Progenitor cell of endocrine pancreas (in vitro differentiated cells): ENCODE measurements around the gene MIR17HG. TPM values are rescaled to one million over a fixed set of nuclear protein-coding genes. Genes with fewer than 3 reads are reported as not detected.

ENCODE experiments used
- DNase-seq: peaks from one replicate; pipeline ENCODE4 v3.0.0; 2021; ENCODE audit warnings: low spot score; ENCODE audit not compliant: unreplicated experiment
- H3K27ac Mint-ChIP-seq: 2 replicates; pipeline ENCODE4 v1.8.0; 2021; ENCODE audit warnings: mild to moderate bottlenecking, moderate library complexity, mixed read lengths
- H3K27me3 Mint-ChIP-seq: 2 replicates; pipeline ENCODE4 v1.8.0; 2021; ENCODE audit warnings: mixed read lengths
- H3K36me3 Mint-ChIP-seq: 2 replicates; pipeline ENCODE4 v1.8.0; 2022; ENCODE audit warnings: mixed read lengths; ENCODE audit not compliant: insufficient read depth
- H3K4me1 Mint-ChIP-seq: 2 replicates; pipeline ENCODE4 v1.8.0; 2021; ENCODE audit warnings: low read depth, mixed read lengths
- H3K4me3 Mint-ChIP-seq: 2 replicates; pipeline ENCODE4 v1.8.0; 2021; ENCODE audit warnings: low read depth, mild to moderate bottlenecking, moderate library complexity, mixed read lengths
- H3K9me3 Mint-ChIP-seq: 2 replicates; pipeline ENCODE4 v1.8.0; 2021; ENCODE audit warnings: low read depth, mixed read lengths
- CTCF ChIP-seq: fragments of 200-600 bp; sonication (generic); IDR thresholded peaks from one replicate; pipeline ENCODE4 v1.5.0; 2021; ENCODE audit warnings: antibody characterized with exemption, mild to moderate bottlenecking; ENCODE audit not compliant: unreplicated experiment
- long read RNA-seq: library from polyadenylated mRNA; unstranded; transcript quantifications from one replicate; pipeline ENCODE4 v2.0.0, GENCODE V29; 2020
- total RNA-seq: library from RNA; stranded (reverse); gene quantifications from 2 replicates; pipeline ENCODE4 v1.2.1, GENCODE V29; 2021

MIR17HG gene
- 13.8 and 14.0 TPM in 2 replicates for total RNA-seq
- long read RNA-seq = 0 reads

GRCh38 chr13:91347202-91347995 is at the start of gene MIR17HG:
MIR17HG (plus strand) TSS chr13:91347687.
- peaks cover 29% of the 10 kb centered on the region for H3K4me1 Mint-ChIP-seq
- H3K36me3 Mint-ChIP-seq = peaks cover 24% of the 10 kb centered on the region
- H3K27ac Mint-ChIP-seq = peak within 1 kb of the TSS; percentile 95
- no peak for TF ChIP-seq CTCF
- peaks cover 8% of the 10 kb centered on the region for H3K27me3 Mint-ChIP-seq
- peak; percentile 84 for DNase-seq
- H3K9me3 Mint-ChIP-seq = no peaks in the 10 kb centered on the region
- H3K4me3 Mint-ChIP-seq = peak within 1 kb of the TSS; percentile 94

GRCh38 chr13:91298060-91298459 is 49.4 kb upstream of the MIR17HG start:
- Mint-ChIP-seq H3K4me1 (no peaks in the 10 kb centered on the region), H3K27ac (no peak overlapping the region), H3K9me3 (no peaks in the 10 kb centered on the region), H3K27me3 (peaks cover 16% of the 10 kb centered on the region), H3K36me3 (no peaks in the 10 kb centered on the region), H3K4me3 (no peak overlapping the region)
- DNase-seq = no peak
- TF ChIP-seq CTCF = no peak

- TF ChIP-seq CTCF = no peak
- no peak overlapping the region for H3K27ac Mint-ChIP-seq
- H3K36me3 Mint-ChIP-seq = no peaks in the 10 kb centered on the region
- H3K27me3 Mint-ChIP-seq = peaks cover 4% of the 10 kb centered on the region
- no peaks in the 10 kb centered on the region for H3K4me1 Mint-ChIP-seq
- DNase-seq = no peak
- peaks cover 6% of the 10 kb centered on the region for H3K9me3 Mint-ChIP-seq
- no peak overlapping the region for H3K4me3 Mint-ChIP-seq
Observed at GRCh38 chr13:91302111-91302510, 45.4 kb upstream of the MIR17HG start.

- Mint-ChIP-seq H3K27me3 (peaks cover 4% of the 10 kb centered on the region), H3K36me3 (no peaks in the 10 kb centered on the region), H3K27ac (no peak overlapping the region), H3K4me1 (no peaks in the 10 kb centered on the region), H3K4me3 (no peak overlapping the region), H3K9me3 (peaks cover 6% of the 10 kb centered on the region)
- no peak for DNase-seq
- TF ChIP-seq CTCF = no peak
Observed at GRCh38 chr13:91303031-91303430, 44.5 kb upstream of the MIR17HG start.

- H3K27me3 Mint-ChIP-seq = no peaks in the 10 kb centered on the region
- peaks cover 6% of the 10 kb centered on the region for H3K9me3 Mint-ChIP-seq
- no peak overlapping the region for H3K4me3 Mint-ChIP-seq
- TF ChIP-seq CTCF = no peak
- no peaks in the 10 kb centered on the region for H3K36me3 Mint-ChIP-seq
- no peak for DNase-seq
- no peaks in the 10 kb centered on the region for H3K4me1 Mint-ChIP-seq
- H3K27ac Mint-ChIP-seq = no peak overlapping the region
Observed at GRCh38 chr13:91304741-91305140, 42.7 kb upstream of the MIR17HG start.
